HFF-Myc (cell line): ENCODE measurements around the gene C12orf43.
"Not testable (repeated sequence)": the region's sequence is repeated elsewhere in the genome, so short reads cannot be mapped to it uniquely, and the experiment has no call there.

Source experiments
- DNase-seq: peaks from one replicate; pipeline ENCODE4 v3.0.0-alpha.2; 2011; ENCODE audit warnings: low read depth; ENCODE audit errors: extremely low read depth
- H3K4me3 ChIP-seq: replicated peaks from 2 replicates; pipeline ENCODE4 v1.5.1; 2011; ENCODE audit warnings: low read depth, mild to moderate bottlenecking, control low read depth, low read length
- TF ChIP-seq, protein P1 (sequence below): IDR thresholded peaks from 2 replicates; pipeline ENCODE4 v1.5.1; 2012; ENCODE audit warnings: mild to moderate bottlenecking, low read depth, low read length, control low read depth; ENCODE audit errors: missing control alignments

C12orf43 gene

GRCh38 chr12:121060149-121061001, 44.1 kb upstream of the C12orf43 start:
- DNase-seq = peak; percentile 16
- H3K4me3 ChIP-seq = peak overlapping the region; percentile 21; the same call in 1 of the 2 replicates
- TF ChIP-seq, protein P1, sequence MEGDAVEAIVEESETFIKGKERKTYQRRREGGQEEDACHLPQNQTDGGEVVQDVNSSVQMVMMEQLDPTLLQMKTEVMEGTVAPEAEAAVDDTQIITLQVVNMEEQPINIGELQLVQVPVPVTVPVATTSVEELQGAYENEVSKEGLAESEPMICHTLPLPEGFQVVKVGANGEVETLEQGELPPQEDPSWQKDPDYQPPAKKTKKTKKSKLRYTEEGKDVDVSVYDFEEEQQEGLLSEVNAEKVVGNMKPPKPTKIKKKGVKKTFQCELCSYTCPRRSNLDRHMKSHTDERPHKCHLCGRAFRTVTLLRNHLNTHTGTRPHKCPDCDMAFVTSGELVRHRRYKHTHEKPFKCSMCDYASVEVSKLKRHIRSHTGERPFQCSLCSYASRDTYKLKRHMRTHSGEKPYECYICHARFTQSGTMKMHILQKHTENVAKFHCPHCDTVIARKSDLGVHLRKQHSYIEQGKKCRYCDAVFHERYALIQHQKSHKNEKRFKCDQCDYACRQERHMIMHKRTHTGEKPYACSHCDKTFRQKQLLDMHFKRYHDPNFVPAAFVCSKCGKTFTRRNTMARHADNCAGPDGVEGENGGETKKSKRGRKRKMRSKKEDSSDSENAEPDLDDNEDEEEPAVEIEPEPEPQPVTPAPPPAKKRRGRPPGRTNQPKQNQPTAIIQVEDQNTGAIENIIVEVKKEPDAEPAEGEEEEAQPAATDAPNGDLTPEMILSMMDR = peak; percentile 32

DNA sequence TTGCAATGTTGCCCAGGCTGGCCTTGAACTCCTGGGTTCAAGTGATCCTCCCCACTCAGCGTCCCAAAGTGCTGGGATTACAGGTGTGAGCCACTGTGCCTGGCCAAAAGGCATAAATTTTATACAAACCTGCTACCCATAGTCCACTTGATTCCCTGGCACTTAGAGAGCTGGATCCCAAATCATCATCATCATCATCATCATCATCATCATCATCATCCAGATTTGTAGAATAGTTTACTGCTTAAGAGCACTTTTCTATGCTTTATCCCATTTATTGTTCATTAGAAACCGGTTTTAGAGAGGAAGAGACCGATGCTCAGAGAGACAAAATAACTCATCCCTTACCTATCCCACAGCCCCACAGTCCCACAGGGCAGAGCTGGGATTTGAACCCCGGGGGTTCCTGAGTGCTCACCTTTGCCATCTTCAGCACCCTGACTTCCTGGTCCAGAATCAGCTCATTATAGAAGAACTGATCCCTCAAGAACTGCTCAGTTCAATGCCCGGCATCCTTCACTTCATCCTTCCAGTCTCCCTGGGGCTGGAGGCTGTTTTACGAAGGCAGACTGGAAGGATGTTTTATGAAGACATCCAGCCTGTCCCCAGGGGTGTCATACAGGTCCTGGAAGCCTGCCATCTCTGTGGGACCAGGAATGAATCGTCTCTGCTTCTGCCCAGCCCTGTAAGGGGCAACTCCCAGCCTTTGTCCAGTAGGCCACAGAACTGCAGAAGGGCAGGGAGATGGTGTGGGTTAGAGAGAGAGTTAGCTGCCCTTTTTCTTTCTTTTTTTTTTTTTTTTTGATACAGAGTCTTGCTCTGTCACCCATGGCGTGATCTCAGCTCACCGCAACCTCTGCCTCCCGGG, 43.0 kb upstream of the C12orf43 start:
- DNase-seq = no peak
- H3K4me3 ChIP-seq = no peak overlapping the region
- TF ChIP-seq, protein P1 = no peak

DNA sequence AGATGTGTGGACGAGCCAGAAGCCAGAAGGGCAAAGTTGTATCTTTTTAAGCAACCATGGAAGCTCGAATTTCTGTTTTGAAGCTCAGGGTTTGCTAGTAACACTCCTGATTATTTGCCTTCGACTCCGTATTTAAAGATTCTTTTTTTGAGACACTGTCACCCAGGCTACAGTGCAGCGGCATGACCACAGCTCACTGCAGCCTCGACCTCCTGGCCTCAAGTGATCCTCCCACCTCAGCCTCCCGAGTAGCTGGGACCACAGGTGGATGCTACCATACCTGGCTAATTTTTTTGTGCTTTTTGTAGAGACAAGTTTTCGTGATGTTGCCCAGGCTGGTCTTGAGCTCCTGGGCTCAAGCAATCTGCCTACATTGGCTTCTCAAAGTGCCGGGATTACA, 41.5 kb upstream of the C12orf43 start:
- no peak overlapping the region for H3K4me3 ChIP-seq
- no peak for DNase-seq
- TF ChIP-seq, protein P1 = no peak

DNA sequence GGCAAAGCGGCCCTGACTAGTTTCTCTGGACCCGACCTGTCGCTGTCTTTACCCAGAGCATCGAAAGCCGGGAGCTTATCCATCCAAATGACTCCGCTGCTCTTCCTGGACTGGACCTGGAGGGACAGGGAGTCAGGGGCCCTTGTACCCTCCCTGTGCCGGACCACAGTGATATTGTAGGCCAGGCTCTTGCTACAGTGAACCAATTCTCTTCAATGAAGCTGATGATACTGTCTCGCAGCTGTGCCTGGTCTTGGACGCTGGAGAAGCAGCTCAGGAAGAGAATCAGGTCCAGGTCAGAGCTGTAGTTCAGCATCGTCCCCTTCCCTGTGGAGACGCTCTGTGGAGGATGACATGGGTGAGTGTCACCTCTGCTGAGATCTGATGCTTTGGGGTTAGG, 37.4 kb upstream of the C12orf43 start:
- TF ChIP-seq, protein P1 = no peak
- DNase-seq = no peak
- no peak overlapping the region for H3K4me3 ChIP-seq

GRCh38 chr12:121050725-121051124, 34.4 kb upstream of the C12orf43 start:
- DNase-seq = no peak
- TF ChIP-seq, protein P1 = no peak
- no peak overlapping the region for H3K4me3 ChIP-seq

GRCh38 chr12:121048442-121048841, 32.2 kb upstream of the C12orf43 start:
- no peak overlapping the region for H3K4me3 ChIP-seq
- TF ChIP-seq, protein P1 = no peak
- DNase-seq = no peak

DNA sequence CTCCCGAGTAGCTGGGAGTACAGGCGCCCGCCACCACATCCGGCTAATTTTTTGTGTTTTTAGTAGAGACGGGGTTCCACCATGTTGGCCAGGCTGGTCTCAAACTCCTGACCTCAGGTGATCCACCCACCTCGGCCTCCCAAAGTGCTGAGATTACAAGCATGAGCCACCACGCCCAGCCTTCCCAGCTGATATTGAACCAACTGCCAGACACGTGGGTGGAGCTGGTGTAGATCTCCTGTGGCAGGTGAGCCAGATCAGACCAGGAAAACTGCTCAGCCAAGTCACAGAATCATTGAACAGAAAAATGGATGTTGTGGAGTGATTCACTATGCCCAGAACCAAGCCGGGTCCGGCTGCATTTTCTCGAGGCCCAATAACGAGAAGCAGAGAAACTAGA, 31.1 kb upstream of the C12orf43 start:
- DNase-seq = not testable (repeated sequence)

More for the DNA sequence above, 31.1 kb upstream of the C12orf43 start:
- not testable (repeated sequence) for H3K4me3 ChIP-seq
